Measurements from ENCODE around the gene RPUSD3.
"Not testable (repeated sequence)": the region's sequence is repeated elsewhere in the genome, so short reads cannot be mapped to it uniquely, and the experiment has no call there.

RPUSD3 gene

DNA sequence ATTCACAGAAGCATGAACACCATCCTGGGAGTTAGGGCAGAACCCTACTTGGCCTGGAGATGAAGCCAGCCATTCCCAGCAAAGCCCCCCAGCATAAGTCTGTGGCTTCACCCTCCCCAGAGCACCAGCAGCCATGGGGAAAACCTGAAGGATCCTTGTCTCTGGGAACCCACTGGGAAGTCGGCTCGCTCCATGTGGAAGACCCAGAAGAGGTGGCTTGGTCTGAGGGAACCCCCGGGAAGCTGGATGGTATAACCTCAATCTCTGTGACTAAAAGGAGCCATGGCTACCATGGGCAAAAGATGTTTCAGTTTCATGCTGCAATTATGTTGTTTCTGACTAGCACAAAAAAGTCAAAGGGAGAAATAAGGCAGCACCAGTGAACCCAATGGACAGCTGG is 11.8 kb upstream of the RPUSD3 start:
- H3K4me3 ChIP-seq (ENCODE audit: low read depth, low read length), result no peak overlapping the region
- TF ChIP-seq, protein P1, sequence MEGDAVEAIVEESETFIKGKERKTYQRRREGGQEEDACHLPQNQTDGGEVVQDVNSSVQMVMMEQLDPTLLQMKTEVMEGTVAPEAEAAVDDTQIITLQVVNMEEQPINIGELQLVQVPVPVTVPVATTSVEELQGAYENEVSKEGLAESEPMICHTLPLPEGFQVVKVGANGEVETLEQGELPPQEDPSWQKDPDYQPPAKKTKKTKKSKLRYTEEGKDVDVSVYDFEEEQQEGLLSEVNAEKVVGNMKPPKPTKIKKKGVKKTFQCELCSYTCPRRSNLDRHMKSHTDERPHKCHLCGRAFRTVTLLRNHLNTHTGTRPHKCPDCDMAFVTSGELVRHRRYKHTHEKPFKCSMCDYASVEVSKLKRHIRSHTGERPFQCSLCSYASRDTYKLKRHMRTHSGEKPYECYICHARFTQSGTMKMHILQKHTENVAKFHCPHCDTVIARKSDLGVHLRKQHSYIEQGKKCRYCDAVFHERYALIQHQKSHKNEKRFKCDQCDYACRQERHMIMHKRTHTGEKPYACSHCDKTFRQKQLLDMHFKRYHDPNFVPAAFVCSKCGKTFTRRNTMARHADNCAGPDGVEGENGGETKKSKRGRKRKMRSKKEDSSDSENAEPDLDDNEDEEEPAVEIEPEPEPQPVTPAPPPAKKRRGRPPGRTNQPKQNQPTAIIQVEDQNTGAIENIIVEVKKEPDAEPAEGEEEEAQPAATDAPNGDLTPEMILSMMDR (IDR thresholded peaks at IDR 0.05; ENCODE audit: borderline replicate concordance, insufficient read depth, low read depth, low read length), result no peak

DNA sequence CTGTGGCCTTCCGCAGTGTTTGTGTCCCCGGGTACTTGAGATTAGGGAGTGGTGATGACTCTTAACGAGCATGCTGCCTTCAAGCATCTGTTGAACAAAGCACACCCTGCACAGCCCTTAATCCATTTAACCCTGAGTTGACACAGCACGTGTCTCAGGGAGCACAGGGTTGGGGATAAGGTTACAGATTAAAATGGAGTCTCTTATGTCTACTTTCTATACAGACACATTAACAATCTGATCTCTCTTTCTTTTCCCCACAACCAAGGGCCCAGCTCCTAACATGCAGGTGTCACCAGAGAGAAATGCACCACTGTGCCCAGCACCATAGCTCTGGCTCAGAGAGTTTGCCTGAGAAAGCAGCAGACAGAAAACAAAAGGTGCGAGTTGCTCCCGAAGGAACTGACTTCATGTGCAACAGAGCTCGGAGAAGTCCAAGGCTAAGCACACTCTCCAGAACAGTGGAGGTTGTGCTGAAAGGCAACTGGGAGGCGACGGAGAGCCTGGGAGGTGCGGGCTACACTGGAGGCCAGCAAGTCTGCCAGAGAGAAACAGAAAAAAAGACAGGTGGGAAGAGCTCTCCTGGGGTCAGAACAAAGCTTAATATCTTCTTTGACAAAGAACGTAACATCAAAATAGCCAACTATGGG is 10.6 kb upstream of the RPUSD3 start:
- H3K4me3 ChIP-seq (ENCODE audit: low read depth, low read length), result not testable (repeated sequence)

DNA sequence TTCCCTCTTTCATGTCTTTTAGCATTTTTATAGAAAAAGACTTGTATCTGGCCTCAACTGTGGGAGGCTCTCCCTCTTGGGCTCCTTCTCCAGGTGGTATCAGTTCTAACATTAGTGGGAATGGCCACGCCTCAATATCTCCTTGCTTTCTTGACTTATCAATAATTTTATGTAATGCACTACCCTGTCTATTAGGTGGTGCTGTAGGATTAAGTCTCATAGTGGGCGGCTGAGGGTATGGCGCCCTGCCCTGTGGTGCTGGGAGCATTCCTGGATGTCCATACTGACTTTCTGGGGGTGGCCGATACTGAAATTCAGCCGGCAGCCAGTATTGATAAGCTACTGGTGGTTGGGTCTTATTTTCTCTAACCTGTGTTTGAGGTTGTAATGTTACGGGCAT is 8.7 kb upstream of the RPUSD3 start:
- TF ChIP-seq, protein P1 (IDR thresholded peaks at IDR 0.05; ENCODE audit: borderline replicate concordance, insufficient read depth, low read depth, low read length), result no peak
- no peak overlapping the region for H3K4me3 ChIP-seq (ENCODE audit: low read depth, low read length)

DNA sequence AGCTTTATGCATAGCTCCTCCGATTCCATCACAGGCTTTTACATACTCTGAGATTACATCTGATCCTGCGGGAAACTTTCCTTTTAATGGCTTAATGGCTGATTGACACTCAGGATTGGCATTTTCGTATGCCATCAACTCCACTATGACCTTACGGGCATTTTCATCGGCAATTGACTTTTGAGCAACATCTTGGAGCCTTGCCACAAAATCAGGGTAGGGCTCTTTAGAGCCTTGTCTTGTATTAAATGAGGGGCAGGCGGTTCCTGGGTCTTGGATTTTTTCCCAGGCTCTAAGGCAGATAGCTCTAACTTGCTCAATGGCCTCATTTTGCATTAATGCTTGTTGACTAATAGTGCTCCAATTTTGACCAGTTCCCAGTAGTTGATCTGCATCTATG is 8.1 kb upstream of the RPUSD3 start:
- not testable (repeated sequence) for H3K4me3 ChIP-seq (ENCODE audit: low read depth, low read length)

DNA sequence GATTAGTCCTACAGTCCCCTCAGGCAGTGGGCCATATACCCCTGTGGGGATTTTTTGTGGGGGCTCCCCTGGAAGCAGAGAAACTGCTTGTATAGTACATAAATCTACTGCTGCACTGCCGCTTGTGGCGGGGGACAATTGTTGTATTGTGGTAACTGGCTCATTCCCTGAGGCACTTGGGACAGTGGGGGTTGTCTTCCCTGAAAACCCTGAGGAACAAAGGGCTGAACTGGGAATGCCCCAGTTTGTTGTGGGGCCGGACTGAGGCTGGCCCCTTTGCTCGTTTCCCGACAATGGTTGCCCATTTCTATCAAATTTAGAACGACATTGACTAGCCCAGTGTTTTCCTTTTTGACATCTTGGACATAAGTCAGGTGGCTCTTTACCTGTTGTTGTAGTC is 7.6 kb upstream of the RPUSD3 start:
- H3K4me3 ChIP-seq (ENCODE audit: low read depth, low read length), result not testable (repeated sequence)

DNA sequence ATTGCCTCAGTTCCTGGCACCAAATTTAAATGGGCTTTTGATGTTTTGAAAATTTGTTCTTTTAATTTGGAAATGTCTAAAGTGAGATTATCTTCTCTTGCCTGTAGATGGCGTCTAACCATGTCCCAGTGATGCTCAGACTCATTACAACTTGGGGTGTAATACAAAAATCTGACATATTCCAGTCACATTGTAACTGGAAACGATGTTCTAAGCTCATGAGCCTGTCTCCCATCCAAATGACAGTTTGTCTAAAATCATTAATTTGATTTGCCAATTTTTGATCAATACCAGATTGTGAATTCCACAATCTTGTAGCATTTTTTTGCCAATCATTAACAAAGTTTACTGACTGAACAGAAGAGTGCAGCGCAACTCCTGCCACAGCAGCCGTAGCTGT is 5.1 kb upstream of the RPUSD3 start:
- TF ChIP-seq, protein P1 (IDR thresholded peaks at IDR 0.05; ENCODE audit: borderline replicate concordance, insufficient read depth, low read depth, low read length), result peak; percentile 22; the same call in 1 of the 2 replicates

DNA sequence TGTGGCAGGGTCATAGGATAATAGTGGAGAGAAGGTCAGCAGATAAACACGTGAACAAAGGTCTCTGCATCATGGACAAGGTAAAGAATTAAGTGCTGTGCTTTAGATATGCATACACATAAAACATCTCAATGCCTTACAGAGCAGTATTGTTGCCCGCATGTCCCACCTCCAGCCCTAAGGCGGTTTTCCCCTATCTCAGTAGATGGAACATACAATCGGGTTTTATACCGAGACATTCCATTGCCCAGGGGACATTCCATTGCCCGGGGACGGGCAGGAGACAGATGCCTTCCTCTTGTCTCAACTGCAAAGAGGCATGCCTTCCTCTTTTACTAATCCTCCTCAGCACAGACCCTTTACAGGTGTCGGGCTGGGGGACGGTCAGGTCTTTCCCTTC is 4.1 kb upstream of the RPUSD3 start:
- not testable (repeated sequence) for H3K4me3 ChIP-seq (ENCODE audit: low read depth, low read length)

More for the DNA sequence above, 5.1 kb upstream of the RPUSD3 start:
- H3K4me3 ChIP-seq (ENCODE audit: low read depth, low read length), result not testable (repeated sequence)

DNA sequence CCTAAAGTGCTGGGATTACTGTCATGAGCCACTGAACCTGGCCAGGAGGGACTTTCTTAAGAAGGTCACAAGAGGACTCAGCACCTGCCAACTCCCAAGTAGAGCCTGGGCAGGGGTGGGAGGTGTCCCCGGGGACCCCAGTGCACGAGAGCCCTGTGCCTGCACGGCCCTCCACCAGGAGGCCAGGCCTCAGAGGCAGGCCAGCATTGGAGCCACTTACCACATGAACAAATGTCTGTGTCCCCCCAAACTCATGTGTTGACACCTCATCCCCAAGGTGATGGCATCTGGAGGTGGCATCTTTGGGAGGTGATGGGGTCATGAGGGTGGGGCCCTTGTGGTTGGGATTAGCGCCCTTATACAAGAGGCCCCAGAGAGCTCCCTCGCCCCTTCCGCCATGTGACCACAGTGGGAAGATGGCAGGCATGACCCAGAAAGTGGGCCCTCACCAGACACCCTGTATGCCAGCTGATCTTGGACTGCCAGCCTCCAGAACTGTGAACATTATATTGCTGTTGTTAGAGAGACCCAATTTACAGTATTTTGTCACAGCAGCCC is 3.2 kb upstream of the RPUSD3 start:
- TF ChIP-seq, protein P1 (IDR thresholded peaks at IDR 0.05; ENCODE audit: borderline replicate concordance, insufficient read depth, low read depth, low read length), result no peak
- H3K4me3 ChIP-seq (ENCODE audit: low read depth, low read length), result no peak overlapping the region

DNA sequence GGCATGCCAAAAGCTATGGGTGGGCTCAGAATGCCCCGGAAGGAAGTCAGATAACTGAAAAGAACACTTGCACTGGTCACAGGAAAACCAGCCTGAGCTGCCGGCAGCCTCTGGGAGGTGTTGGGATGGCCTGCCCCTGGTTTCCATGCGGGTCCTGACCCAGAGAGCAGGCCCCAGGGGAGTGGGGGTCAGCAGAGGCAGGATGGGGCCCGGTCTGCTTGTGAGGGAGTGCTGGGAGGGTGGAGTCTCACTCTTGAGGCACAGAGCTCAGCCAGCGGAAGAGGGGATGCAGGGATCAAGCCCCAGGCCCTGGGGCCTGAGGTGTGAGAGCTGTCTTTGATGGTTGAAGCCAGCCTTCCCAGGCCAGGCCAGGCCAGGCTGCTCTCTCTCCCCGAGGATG is 2.4 kb upstream of the RPUSD3 start:
- H3K4me3 ChIP-seq (ENCODE audit: low read depth, low read length), result no peak overlapping the region
- TF ChIP-seq, protein P1 (IDR thresholded peaks at IDR 0.05; ENCODE audit: borderline replicate concordance, insufficient read depth, low read depth, low read length), result no peak
